ENCODE data around the gene DRG1. TPM values are rescaled to one million over a fixed set of nuclear protein-coding genes. Genes with fewer than 3 reads are reported as not detected.

Gene DRG1
- 78.3 and 81.9 TPM in 2 replicates for total RNA-seq

GRCh38 chr22:31399211-31400022 lies at the start of gene DRG1:
DRG1 (plus strand) TSS chr22:31399604; CDS start chr22:31399684, 80 bp downstream.

Other genes with a start within 250 kb of the DRG1 start
- gene RNF185, start 239.4 kb upstream of the DRG1 start, total RNA-seq = 16.1 and 22.3 TPM in 2 replicates
- gene LIMK2, start 187.3 kb upstream of the DRG1 start, total RNA-seq = 103 and 132 TPM in 2 replicates
- gene PIK3IP1, start 107.1 kb upstream of the DRG1 start, total RNA-seq = 22.2 and 25.8 TPM in 2 replicates
- gene PATZ1, start 53.3 kb upstream of the DRG1 start, total RNA-seq = 10.5 and 12.7 TPM in 2 replicates
- gene EIF4ENIF1, start 90.2 kb downstream of the DRG1 start, total RNA-seq = 6.0 and 8.5 TPM in 2 replicates
- gene SFI1, start 96.9 kb downstream of the DRG1 start, total RNA-seq = 11.7 and 18.4 TPM in 2 replicates

All from airway epithelial cell (primary cell).